HepG2 (cell line): Measurements from ENCODE around the gene CRYZ. TPM values are rescaled to one million over a fixed set of nuclear protein-coding genes. Genes with fewer than 3 reads are reported as not detected.

Source experiments
- ATF3 ChIP-seq: sonication (generic); formaldehyde crosslinking; IDR thresholded peaks from 2 replicates; pipeline ENCODE4 v1.4.0; 2020; ENCODE audit warnings: missing genetic modification reagents
- ETV6 ChIP-seq: sonication (generic); formaldehyde crosslinking; conservative IDR thresholded peaks from 2 replicates; pipeline ENCODE4 v1.4.0; 2020; ENCODE audit warnings: missing genetic modification reagents
- HHEX ChIP-seq: IDR thresholded peaks from 2 replicates; pipeline ENCODE4 v1.6.1; 2016; ENCODE audit warnings: control low read depth
- SNAI1 ChIP-seq: sonication (generic); formaldehyde crosslinking; IDR thresholded peaks from 2 replicates; pipeline ENCODE4 v1.5.0; 2020; ENCODE audit warnings: mild to moderate bottlenecking, missing genetic modification reagents, borderline replicate concordance
- SP2 ChIP-seq: sonication (generic); formaldehyde crosslinking; IDR thresholded peaks from 2 replicates; pipeline ENCODE4 v1.5.1; 2020; ENCODE audit warnings: mild to moderate bottlenecking, missing genetic modification reagents
- ZBTB33 ChIP-seq: sonication (generic); formaldehyde crosslinking; IDR thresholded peaks from 2 replicates; pipeline ENCODE4 v1.4.0; 2020; ENCODE audit warnings: missing genetic modification reagents
- ZC3H13 ChIP-seq: sonication (generic); formaldehyde crosslinking; IDR thresholded peaks from 2 replicates; pipeline ENCODE4 v1.8.1; 2023; ENCODE audit warnings: mild to moderate bottlenecking, missing genetic modification reagents, moderate library complexity
- ZNF225 ChIP-seq: sonication (generic); formaldehyde crosslinking; IDR thresholded peaks from 2 replicates; pipeline ENCODE4 v1.4.0; 2020; ENCODE audit warnings: mild to moderate bottlenecking, missing genetic modification reagents
- ZNF644 ChIP-seq: IDR thresholded peaks from 2 replicates; pipeline ENCODE4 v1.6.1; 2016; ENCODE audit warnings: low read depth
- ZNF816 ChIP-seq: sonication (generic); formaldehyde crosslinking; IDR thresholded peaks from 2 replicates; pipeline ENCODE4 v1.8.0; 2022; ENCODE audit warnings: missing genetic modification reagents, mild to moderate bottlenecking, borderline replicate concordance
- polyA plus RNA-seq, 8 experiments: library from polyadenylated mRNA; depleted of rRNA in 3 of 8; stranded (reverse) in 7 of 8; unstranded in 1 of 8; fragments of >200 nt; fragmentation: Illumina TruSeq in 4 of 8; extraction: Trizol in 4 of 8; gene quantifications; 2 replicates each; pipeline versions ENCODE4 v1.2.1 to v1.2.3, GENCODE V29; 2011 to 2016; ENCODE audit warnings: low read depth in 4 of 8, missing spikeins in 1 of 8, mixed read lengths in 1 of 8; ENCODE audit not compliant: insufficient read depth in 1 of 8
- total RNA-seq, 5 experiments: library from RNA; depleted of rRNA; stranded (reverse); fragments of >200 nt; fragmentation: Illumina TruSeq; extraction: Trizol; gene quantifications; 2 replicates each; pipeline ENCODE4 v1.2.3, GENCODE V29; 2016; ENCODE audit warnings: low read depth in 1 of 5
- TF ChIP-seq, protein P1 (sequence below): sonication (generic); formaldehyde crosslinking; IDR thresholded peaks from 2 replicates; pipeline ENCODE4 v1.8.0; 2022; ENCODE audit warnings: mild to moderate bottlenecking, missing genetic modification reagents; ENCODE audit not compliant: insufficient replicate concordance
- TF ChIP-seq, protein P2 (sequence below): IDR thresholded peaks from 2 replicates; pipeline ENCODE4 v1.6.1; 2016; ENCODE audit warnings: low read depth, missing genetic modification reagents, missing compliant biosample characterization
- TF ChIP-seq, protein P3 (sequence below): sonication (generic); formaldehyde crosslinking; IDR thresholded peaks from 2 replicates; pipeline ENCODE4 v1.4.0; 2020; ENCODE audit warnings: missing genetic modification reagents
- TF ChIP-seq, protein P4 (sequence below): sonication (generic); formaldehyde crosslinking; IDR thresholded peaks from 2 replicates; pipeline ENCODE4 v1.4.0; 2020; ENCODE audit warnings: missing genetic modification reagents

The CRYZ gene
- total and polyA plus RNA-seq, 2 of the 13 experiments (the other 11 are each of a cell fraction or from before 2014, with no cell fraction given), result 115 to 211 TPM

DNA sequence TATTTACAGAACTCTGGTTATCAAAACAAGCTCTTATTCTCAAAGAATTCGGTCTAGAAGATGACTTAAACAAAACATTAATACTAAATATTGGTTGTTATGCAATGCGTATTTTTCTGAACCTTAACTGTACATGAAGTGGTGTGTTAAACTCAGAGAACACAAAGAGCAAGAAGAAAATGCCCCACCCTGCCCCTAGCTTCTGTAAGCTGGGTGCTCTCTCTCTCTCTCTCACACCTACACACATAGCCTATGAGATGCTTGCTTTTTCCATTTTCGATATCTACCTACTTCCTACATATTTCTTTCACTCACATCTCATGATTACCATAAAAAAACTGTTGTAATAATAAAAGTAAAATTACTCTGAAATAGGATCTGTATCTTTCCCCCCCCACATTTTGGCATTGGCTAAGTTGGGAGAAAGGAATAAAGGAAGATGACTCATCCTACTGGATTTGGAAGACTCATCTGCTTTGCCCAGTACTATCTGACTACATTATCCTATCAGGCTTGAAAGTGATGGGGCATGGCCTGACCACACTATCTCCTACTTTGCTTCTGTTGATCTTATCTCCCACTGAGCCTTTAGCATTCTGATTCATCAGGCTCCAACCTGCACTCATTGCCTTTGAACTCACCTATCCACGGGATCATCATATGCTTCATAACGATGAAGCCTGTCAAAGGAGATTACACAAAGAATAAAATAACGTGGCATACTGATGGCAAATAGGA lies 2.9 kb downstream of the CRYZ start (continued):
- TF ChIP-seq, protein P1, sequence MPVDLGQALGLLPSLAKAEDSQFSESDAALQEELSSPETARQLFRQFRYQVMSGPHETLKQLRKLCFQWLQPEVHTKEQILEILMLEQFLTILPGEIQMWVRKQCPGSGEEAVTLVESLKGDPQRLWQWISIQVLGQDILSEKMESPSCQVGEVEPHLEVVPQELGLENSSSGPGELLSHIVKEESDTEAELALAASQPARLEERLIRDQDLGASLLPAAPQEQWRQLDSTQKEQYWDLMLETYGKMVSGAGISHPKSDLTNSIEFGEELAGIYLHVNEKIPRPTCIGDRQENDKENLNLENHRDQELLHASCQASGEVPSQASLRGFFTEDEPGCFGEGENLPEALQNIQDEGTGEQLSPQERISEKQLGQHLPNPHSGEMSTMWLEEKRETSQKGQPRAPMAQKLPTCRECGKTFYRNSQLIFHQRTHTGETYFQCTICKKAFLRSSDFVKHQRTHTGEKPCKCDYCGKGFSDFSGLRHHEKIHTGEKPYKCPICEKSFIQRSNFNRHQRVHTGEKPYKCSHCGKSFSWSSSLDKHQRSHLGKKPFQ (CRISPR knock-in tag), result no peak
- TF ChIP-seq ZNF225 (CRISPR knock-in tag), result no peak
- no peak for TF ChIP-seq SP2 (CRISPR knock-in tag)
- no peak for TF ChIP-seq HHEX (CRISPR knock-in tag)
- no peak for TF ChIP-seq ETV6 (CRISPR knock-in tag)
- TF ChIP-seq, protein P2, sequence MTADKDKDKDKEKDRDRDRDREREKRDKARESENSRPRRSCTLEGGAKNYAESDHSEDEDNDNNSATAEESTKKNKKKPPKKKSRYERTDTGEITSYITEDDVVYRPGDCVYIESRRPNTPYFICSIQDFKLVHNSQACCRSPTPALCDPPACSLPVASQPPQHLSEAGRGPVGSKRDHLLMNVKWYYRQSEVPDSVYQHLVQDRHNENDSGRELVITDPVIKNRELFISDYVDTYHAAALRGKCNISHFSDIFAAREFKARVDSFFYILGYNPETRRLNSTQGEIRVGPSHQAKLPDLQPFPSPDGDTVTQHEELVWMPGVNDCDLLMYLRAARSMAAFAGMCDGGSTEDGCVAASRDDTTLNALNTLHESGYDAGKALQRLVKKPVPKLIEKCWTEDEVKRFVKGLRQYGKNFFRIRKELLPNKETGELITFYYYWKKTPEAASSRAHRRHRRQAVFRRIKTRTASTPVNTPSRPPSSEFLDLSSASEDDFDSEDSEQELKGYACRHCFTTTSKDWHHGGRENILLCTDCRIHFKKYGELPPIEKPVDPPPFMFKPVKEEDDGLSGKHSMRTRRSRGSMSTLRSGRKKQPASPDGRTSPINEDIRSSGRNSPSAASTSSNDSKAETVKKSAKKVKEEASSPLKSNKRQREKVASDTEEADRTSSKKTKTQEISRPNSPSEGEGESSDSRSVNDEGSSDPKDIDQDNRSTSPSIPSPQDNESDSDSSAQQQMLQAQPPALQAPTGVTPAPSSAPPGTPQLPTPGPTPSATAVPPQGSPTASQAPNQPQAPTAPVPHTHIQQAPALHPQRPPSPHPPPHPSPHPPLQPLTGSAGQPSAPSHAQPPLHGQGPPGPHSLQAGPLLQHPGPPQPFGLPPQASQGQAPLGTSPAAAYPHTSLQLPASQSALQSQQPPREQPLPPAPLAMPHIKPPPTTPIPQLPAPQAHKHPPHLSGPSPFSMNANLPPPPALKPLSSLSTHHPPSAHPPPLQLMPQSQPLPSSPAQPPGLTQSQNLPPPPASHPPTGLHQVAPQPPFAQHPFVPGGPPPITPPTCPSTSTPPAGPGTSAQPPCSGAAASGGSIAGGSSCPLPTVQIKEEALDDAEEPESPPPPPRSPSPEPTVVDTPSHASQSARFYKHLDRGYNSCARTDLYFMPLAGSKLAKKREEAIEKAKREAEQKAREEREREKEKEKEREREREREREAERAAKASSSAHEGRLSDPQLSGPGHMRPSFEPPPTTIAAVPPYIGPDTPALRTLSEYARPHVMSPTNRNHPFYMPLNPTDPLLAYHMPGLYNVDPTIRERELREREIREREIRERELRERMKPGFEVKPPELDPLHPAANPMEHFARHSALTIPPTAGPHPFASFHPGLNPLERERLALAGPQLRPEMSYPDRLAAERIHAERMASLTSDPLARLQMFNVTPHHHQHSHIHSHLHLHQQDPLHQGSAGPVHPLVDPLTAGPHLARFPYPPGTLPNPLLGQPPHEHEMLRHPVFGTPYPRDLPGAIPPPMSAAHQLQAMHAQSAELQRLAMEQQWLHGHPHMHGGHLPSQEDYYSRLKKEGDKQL, result 0 out of 2 replicates have a peak, but pooled peaks have one; percentile 24
- no peak for TF ChIP-seq SNAI1 (CRISPR knock-in tag)
- TF ChIP-seq ZBTB33 (CRISPR knock-in tag), result no peak
- peak; percentile 65; the same call in 1 of the 2 replicates for TF ChIP-seq ZNF644 (CRISPR knock-in tag)
- TF ChIP-seq ZC3H13 (CRISPR knock-in tag), result no peak
- TF ChIP-seq, protein P3, sequence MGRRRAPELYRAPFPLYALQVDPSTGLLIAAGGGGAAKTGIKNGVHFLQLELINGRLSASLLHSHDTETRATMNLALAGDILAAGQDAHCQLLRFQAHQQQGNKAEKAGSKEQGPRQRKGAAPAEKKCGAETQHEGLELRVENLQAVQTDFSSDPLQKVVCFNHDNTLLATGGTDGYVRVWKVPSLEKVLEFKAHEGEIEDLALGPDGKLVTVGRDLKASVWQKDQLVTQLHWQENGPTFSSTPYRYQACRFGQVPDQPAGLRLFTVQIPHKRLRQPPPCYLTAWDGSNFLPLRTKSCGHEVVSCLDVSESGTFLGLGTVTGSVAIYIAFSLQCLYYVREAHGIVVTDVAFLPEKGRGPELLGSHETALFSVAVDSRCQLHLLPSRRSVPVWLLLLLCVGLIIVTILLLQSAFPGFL (CRISPR knock-in tag), result no peak
- no peak for TF ChIP-seq ZNF816 (CRISPR knock-in tag)
- TF ChIP-seq ATF3 (CRISPR knock-in tag), result 0 out of 2 replicates have a peak, but pooled peaks have one; percentile 49
- TF ChIP-seq, protein P4, sequence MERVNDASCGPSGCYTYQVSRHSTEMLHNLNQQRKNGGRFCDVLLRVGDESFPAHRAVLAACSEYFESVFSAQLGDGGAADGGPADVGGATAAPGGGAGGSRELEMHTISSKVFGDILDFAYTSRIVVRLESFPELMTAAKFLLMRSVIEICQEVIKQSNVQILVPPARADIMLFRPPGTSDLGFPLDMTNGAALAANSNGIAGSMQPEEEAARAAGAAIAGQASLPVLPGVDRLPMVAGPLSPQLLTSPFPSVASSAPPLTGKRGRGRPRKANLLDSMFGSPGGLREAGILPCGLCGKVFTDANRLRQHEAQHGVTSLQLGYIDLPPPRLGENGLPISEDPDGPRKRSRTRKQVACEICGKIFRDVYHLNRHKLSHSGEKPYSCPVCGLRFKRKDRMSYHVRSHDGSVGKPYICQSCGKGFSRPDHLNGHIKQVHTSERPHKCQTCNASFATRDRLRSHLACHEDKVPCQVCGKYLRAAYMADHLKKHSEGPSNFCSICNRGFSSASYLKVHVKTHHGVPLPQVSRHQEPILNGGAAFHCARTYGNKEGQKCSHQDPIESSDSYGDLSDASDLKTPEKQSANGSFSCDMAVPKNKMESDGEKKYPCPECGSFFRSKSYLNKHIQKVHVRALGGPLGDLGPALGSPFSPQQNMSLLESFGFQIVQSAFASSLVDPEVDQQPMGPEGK (CRISPR knock-in tag), result no peak
